ENCODE data around the gene PTGER1. TPM values are rescaled to one million over a fixed set of nuclear protein-coding genes. Genes with fewer than 3 reads are reported as not detected.
A peak's percentile ranks its signal among the peaks of the same experiment; 100 is the strongest.

PTGER1 gene
- total and polyA plus RNA-seq, 2 experiments from 2014 or later: 0.57 TPM; not detected in 1

- H3K9me2 ChIP-seq (ENCODE audit: insufficient read depth): no peaks in the 10 kb centered on the region
- no peak overlapping the region for H2AFZ ChIP-seq
- H3K79me2 ChIP-seq (replicated peaks; ENCODE audit: insufficient read depth): no peaks in the 10 kb centered on the region
- H3K9me3 Mint-ChIP-seq: no peaks in the 10 kb centered on the region
- H3K4me3 Mint-ChIP-seq: peak overlapping the region; percentile 8; the same call in 1 of the 3 replicates
- peaks cover 25% of the 10 kb centered on the region for H3K27me3 Mint-ChIP-seq (ENCODE audit: insufficient read depth, low read depth, poor library complexity)
- no peak for ATAC-seq
- H3K4me1 ChIP-seq (ENCODE audit: insufficient read depth): peaks cover 9% of the 10 kb centered on the region
- H3K27me3 ChIP-seq (ENCODE audit: insufficient read depth): peaks cover 18% of the 10 kb centered on the region
- peak overlapping the region; percentile 65; the same call in 1 of the 2 replicates for H3K4me3 ChIP-seq
- DNase-seq (ENCODE audit: low spot score): no peak
- H3K27ac ChIP-seq (ENCODE audit: low read depth): no peak overlapping the region
- H3K4me2 ChIP-seq: peak overlapping the region; percentile 92; the same call in 1 of the 2 replicates
- no peaks in the 10 kb centered on the region; the same call in 1 of the 2 replicates for H4K20me1 ChIP-seq (replicated peaks; ENCODE audit: insufficient read depth)
- no peak for TF ChIP-seq EZH2phosphoT487 (IDR thresholded peaks at IDR 0.05; ENCODE audit: unreplicated experiment)
- no peak for TF ChIP-seq EZH2 (IDR thresholded peaks at IDR 0.05; ENCODE audit: low read depth, unreplicated experiment)
- no peak for TF ChIP-seq STAT1 (IDR thresholded peaks at IDR 0.05; ENCODE audit: unreplicated experiment)
- TF ChIP-seq, protein P1, sequence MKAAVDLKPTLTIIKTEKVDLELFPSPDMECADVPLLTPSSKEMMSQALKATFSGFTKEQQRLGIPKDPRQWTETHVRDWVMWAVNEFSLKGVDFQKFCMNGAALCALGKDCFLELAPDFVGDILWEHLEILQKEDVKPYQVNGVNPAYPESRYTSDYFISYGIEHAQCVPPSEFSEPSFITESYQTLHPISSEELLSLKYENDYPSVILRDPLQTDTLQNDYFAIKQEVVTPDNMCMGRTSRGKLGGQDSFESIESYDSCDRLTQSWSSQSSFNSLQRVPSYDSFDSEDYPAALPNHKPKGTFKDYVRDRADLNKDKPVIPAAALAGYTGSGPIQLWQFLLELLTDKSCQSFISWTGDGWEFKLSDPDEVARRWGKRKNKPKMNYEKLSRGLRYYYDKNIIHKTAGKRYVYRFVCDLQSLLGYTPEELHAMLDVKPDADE (IDR thresholded peaks at IDR 0.05): no peak
- TF ChIP-seq ZNF114 (CRISPR knock-in tag; IDR thresholded peaks at IDR 0.05): no peak
- no peak for TF ChIP-seq REST (IDR thresholded peaks at IDR 0.05; ENCODE audit: unreplicated experiment)
- TF ChIP-seq, protein P2, sequence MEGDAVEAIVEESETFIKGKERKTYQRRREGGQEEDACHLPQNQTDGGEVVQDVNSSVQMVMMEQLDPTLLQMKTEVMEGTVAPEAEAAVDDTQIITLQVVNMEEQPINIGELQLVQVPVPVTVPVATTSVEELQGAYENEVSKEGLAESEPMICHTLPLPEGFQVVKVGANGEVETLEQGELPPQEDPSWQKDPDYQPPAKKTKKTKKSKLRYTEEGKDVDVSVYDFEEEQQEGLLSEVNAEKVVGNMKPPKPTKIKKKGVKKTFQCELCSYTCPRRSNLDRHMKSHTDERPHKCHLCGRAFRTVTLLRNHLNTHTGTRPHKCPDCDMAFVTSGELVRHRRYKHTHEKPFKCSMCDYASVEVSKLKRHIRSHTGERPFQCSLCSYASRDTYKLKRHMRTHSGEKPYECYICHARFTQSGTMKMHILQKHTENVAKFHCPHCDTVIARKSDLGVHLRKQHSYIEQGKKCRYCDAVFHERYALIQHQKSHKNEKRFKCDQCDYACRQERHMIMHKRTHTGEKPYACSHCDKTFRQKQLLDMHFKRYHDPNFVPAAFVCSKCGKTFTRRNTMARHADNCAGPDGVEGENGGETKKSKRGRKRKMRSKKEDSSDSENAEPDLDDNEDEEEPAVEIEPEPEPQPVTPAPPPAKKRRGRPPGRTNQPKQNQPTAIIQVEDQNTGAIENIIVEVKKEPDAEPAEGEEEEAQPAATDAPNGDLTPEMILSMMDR (conservative IDR thresholded peaks at IDR 0.05; ENCODE audit: low read depth in 2 of 2): no peak
- TF ChIP-seq ZNF331 (CRISPR knock-in tag; IDR thresholded peaks at IDR 0.05; ENCODE audit: low read depth): no peak
- TF ChIP-seq CREB1 (CRISPR knock-in tag; IDR thresholded peaks at IDR 0.05; ENCODE audit: low read depth): no peak
- no peak for TF ChIP-seq JUNB (IDR thresholded peaks at IDR 0.05; ENCODE audit: unreplicated experiment)
- TF ChIP-seq POLR2AphosphoS5 (IDR thresholded peaks at IDR 0.05; ENCODE audit: low read depth): no peak
- TF ChIP-seq NANOG (IDR thresholded peaks at IDR 0.05; ENCODE audit: borderline replicate concordance): no peak
- TF ChIP-seq, protein P3, sequence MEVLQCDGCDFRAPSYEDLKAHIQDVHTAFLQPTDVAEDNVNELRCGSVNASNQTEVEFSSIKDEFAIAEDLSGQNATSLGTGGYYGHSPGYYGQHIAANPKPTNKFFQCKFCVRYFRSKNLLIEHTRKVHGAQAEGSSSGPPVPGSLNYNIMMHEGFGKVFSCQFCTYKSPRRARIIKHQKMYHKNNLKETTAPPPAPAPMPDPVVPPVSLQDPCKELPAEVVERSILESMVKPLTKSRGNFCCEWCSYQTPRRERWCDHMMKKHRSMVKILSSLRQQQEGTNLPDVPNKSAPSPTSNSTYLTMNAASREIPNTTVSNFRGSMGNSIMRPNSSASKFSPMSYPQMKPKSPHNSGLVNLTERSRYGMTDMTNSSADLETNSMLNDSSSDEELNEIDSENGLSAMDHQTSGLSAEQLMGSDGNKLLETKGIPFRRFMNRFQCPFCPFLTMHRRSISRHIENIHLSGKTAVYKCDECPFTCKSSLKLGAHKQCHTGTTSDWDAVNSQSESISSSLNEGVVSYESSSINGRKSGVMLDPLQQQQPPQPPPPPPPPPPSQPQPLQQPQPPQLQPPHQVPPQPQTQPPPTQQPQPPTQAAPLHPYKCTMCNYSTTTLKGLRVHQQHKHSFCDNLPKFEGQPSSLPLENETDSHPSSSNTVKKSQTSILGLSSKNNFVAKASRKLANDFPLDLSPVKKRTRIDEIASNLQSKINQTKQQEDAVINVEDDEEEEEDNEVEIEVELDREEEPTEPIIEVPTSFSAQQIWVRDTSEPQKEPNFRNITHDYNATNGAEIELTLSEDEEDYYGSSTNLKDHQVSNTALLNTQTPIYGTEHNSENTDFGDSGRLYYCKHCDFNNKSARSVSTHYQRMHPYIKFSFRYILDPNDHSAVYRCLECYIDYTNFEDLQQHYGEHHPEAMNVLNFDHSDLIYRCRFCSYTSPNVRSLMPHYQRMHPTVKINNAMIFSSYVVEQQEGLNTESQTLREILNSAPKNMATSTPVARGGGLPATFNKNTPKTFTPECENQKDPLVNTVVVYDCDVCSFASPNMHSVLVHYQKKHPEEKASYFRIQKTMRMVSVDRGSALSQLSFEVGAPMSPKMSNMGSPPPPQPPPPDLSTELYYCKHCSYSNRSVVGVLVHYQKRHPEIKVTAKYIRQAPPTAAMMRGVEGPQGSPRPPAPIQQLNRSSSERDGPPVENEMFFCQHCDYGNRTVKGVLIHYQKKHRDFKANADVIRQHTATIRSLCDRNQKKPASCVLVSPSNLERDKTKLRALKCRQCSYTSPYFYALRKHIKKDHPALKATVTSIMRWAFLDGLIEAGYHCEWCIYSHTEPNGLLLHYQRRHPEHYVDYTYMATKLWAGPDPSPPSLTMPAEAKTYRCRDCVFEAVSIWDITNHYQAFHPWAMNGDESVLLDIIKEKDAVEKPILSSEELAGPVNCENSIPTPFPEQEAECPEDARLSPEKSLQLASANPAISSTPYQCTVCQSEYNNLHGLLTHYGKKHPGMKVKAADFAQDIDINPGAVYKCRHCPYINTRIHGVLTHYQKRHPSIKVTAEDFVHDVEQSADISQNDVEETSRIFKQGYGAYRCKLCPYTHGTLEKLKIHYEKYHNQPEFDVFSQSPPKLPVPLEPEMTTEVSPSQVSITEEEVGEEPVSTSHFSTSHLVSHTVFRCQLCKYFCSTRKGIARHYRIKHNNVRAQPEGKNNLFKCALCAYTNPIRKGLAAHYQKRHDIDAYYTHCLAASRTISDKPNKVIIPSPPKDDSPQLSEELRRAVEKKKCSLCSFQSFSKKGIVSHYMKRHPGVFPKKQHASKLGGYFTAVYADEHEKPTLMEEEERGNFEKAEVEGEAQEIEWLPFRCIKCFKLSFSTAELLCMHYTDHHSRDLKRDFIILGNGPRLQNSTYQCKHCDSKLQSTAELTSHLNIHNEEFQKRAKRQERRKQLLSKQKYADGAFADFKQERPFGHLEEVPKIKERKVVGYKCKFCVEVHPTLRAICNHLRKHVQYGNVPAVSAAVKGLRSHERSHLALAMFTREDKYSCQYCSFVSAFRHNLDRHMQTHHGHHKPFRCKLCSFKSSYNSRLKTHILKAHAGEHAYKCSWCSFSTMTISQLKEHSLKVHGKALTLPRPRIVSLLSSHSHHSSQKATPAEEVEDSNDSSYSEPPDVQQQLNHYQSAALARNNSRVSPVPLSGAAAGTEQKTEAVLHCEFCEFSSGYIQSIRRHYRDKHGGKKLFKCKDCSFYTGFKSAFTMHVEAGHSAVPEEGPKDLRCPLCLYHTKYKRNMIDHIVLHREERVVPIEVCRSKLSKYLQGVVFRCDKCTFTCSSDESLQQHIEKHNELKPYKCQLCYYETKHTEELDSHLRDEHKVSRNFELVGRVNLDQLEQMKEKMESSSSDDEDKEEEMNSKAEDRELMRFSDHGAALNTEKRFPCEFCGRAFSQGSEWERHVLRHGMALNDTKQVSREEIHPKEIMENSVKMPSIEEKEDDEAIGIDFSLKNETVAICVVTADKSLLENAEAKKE (CRISPR knock-in tag; IDR thresholded peaks at IDR 0.05): no peak
- peaks cover 29% of the 10 kb centered on the region for H3K4me1 Mint-ChIP-seq
- H3F3A ChIP-seq (replicated peaks; ENCODE audit: low read depth): 0 out of 2 replicates have a peak, but pooled peaks cover 9% of the 10 kb centered on the region
- no peak overlapping the region for H3K27ac Mint-ChIP-seq
- H3K36me3 Mint-ChIP-seq (ENCODE audit: low read depth): peaks cover 17% of the 10 kb centered on the region; the same call in 2 of the 3 replicates
- peaks cover 6% of the 10 kb centered on the region; the same call in 1 of the 2 replicates for H3K36me3 ChIP-seq (ENCODE audit: insufficient read depth)
These were observed 3.5 kb downstream of the PTGER1 start for GRCh38 chr19:14471436-14472187.

Data from GM23338 (cell line).